PC-3 (cell line): ENCODE data around the gene NDC80. TPM values are rescaled to one million over a fixed set of nuclear protein-coding genes. Genes with fewer than 3 reads are reported as not detected.

Source experiments
- ATAC-seq: fragments of 200-7000 bp; cut with Tn5 transposase; 2 replicates; pipeline ENCODE4 v1.9.1; 2020; ENCODE audit warnings: mild to moderate bottlenecking, moderate library complexity
- BruUV-seq: library from RNA; stranded (reverse); fragments of 400-500 nt; replicated peaks from 2 replicates; lab custom pipeline; 2021; lab: Mats Ljungman, UMichigan
- CTCF ChIA-PET: fragments of 300-600 bp; sonication (Branson Sonifier 250); formaldehyde crosslinking; loops from one replicate; lab custom pipeline; 2022; ENCODE audit warnings: antibody characterized with exemption; lab: Charles Lee
- POLR2A ChIA-PET: fragments of 300-600 bp; sonication (Branson Sonifier 250); formaldehyde crosslinking; loops from one replicate; lab custom pipeline; 2022; ENCODE audit warnings: antibody characterized with exemption; ENCODE audit not compliant: unreplicated experiment; lab: Charles Lee
- DNase-seq: peaks from one replicate; pipeline ENCODE4 v3.0.0-alpha.2; 2015
- H2AFZ ChIP-seq: fragments of 300-600 bp; sonication (generic); 2 replicates; pipeline ENCODE4 v1.6.0; 2016; ENCODE audit warnings: antibody characterized with exemption, low read length
- H3F3A ChIP-seq: fragments of 300-600 bp; sonication (generic); one replicate; pipeline ENCODE4 v1.6.0; 2017; ENCODE audit warnings: antibody characterized with exemption, low read length, control low read depth, mild to moderate bottlenecking; ENCODE audit not compliant: unreplicated experiment
- H3K27ac ChIP-seq: fragments of 300-600 bp; sonication (generic); 2 replicates; pipeline ENCODE4 v1.5.1; 2016; ENCODE audit warnings: mild to moderate bottlenecking, low read length
- H3K27me3 ChIP-seq: fragments of 300-600 bp; sonication (generic); 2 replicates; pipeline ENCODE4 v1.6.1; 2016; ENCODE audit warnings: low read length, mixed read lengths
- H3K36me3 ChIP-seq: fragments of 300-600 bp; sonication (generic); 2 replicates; pipeline ENCODE4 v1.6.1; 2016; ENCODE audit warnings: low read depth, mixed run types, low read length, mixed read lengths
- H3K4me1 ChIP-seq: fragments of 300-600 bp; sonication (generic); 2 replicates; pipeline ENCODE4 v1.5.1; 2016; ENCODE audit warnings: low read length; ENCODE audit not compliant: insufficient read depth
- H3K4me2 ChIP-seq: fragments of 300-600 bp; sonication (generic); 2 replicates; pipeline ENCODE4 v1.6.0; 2016; ENCODE audit warnings: low read length
- H3K4me3 ChIP-seq: fragments of 300-600 bp; sonication (generic); 2 replicates; pipeline ENCODE4 v1.5.1; 2016; ENCODE audit warnings: mild to moderate bottlenecking, low read length, mixed read lengths
- H3K79me2 ChIP-seq: fragments of 300-600 bp; sonication (generic); 2 replicates; pipeline ENCODE4 v1.6.1; 2017; ENCODE audit warnings: low read length, mixed read lengths
- H3K9ac ChIP-seq: fragments of 300-600 bp; sonication (generic); 2 replicates; pipeline ENCODE4 v1.6.0; 2016; ENCODE audit warnings: mild to moderate bottlenecking, low read length
- H3K9me2 ChIP-seq: fragments of 300-600 bp; sonication (generic); replicated peaks from 2 replicates; pipeline ENCODE4 v1.6.1; 2016; ENCODE audit warnings: mixed run types, low read length, mixed read lengths
- H3K9me3 ChIP-seq: fragments of 300-600 bp; sonication (generic); 2 replicates; pipeline ENCODE4 v1.6.1; 2016; ENCODE audit warnings: low read length, mixed read lengths
- H4K20me1 ChIP-seq: fragments of 300-600 bp; sonication (generic); 2 replicates; pipeline ENCODE4 v1.6.1; 2016; ENCODE audit warnings: low read length, mixed read lengths
- EZH2 ChIP-seq: fragments of 300-600 bp; sonication (generic); IDR thresholded peaks from one replicate; pipeline ENCODE4 v1.6.1; 2017; ENCODE audit warnings: antibody characterized with exemption, mild to moderate bottlenecking, low read length; ENCODE audit not compliant: unreplicated experiment
- EZH2phosphoT487 ChIP-seq: fragments of 300-600 bp; sonication (generic); IDR thresholded peaks from 2 replicates; pipeline ENCODE4 v1.6.1; 2018; ENCODE audit warnings: mild to moderate bottlenecking, antibody characterized with exemption, low read length, borderline replicate concordance
- intact Hi-C: fragments of 100-400 bp; cut with micrococcal nuclease; formaldehyde crosslinking; loops from 2 replicates; pipeline ENCODE4 v1.9.0; 2023
- total RNA-seq: library from RNA; depleted of rRNA; stranded (reverse); fragments of >200 nt; gene quantifications from 2 replicates; pipeline ENCODE4 v1.2.3, GENCODE V29; 2014
- TF ChIP-seq, protein P1 (sequence below): fragments of 300-600 bp; sonication (generic); conservative IDR thresholded peaks from 2 replicates; pipeline ENCODE4 v1.5.1; 2017; ENCODE audit warnings: antibody characterized with exemption, low read depth, mild to moderate bottlenecking, low read length

The NDC80 gene
- total RNA-seq, 1 experiment from 2014 or later: 53.4 TPM

DNA sequence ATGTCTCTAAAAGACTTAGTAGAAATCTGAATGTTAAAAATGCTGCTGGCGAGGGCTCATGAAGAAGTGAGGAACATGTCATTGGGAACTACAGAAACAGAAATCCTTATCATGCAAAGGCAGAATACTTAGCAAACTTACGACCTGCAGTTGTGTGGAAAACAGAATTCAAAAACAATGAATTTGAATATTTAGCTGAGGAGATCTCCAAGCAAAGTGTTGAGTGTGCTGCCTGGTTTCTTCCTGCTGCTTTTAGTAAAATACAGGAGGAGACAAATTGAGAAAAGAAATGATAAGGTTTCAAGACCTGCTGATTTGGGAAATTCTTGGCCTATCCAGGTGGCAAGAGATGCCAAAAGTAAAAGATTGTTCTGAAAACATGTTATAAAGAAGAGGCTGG lies 38.6 kb upstream of the NDC80 start:
- TF ChIP-seq, protein P1, sequence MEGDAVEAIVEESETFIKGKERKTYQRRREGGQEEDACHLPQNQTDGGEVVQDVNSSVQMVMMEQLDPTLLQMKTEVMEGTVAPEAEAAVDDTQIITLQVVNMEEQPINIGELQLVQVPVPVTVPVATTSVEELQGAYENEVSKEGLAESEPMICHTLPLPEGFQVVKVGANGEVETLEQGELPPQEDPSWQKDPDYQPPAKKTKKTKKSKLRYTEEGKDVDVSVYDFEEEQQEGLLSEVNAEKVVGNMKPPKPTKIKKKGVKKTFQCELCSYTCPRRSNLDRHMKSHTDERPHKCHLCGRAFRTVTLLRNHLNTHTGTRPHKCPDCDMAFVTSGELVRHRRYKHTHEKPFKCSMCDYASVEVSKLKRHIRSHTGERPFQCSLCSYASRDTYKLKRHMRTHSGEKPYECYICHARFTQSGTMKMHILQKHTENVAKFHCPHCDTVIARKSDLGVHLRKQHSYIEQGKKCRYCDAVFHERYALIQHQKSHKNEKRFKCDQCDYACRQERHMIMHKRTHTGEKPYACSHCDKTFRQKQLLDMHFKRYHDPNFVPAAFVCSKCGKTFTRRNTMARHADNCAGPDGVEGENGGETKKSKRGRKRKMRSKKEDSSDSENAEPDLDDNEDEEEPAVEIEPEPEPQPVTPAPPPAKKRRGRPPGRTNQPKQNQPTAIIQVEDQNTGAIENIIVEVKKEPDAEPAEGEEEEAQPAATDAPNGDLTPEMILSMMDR: no peak
- no peaks in the 10 kb centered on the region for H4K20me1 ChIP-seq
- no peak overlapping the region for H3K9ac ChIP-seq
- 0 out of 2 replicates have a peak, but pooled peaks cover 7% of the 10 kb centered on the region for H3K4me1 ChIP-seq
- DNase-seq: no peak
- H3K27ac ChIP-seq: no peak overlapping the region
- POLR2A ChIA-PET: no interaction called here
- no peak for ATAC-seq
- H3F3A ChIP-seq: no peaks in the 10 kb centered on the region
- H3K79me2 ChIP-seq: no peaks in the 10 kb centered on the region
- no peak overlapping the region for H2AFZ ChIP-seq
- H3K36me3 ChIP-seq: no peaks in the 10 kb centered on the region
- CTCF ChIA-PET: no interaction called here
- H3K27me3 ChIP-seq: no peaks in the 10 kb centered on the region
- H3K4me2 ChIP-seq: no peak overlapping the region
- intact Hi-C loops: no loop called here
- no TSS peak for BruUV-seq
- H3K4me3 ChIP-seq: no peak overlapping the region
- no peaks in the 10 kb centered on the region for H3K9me3 ChIP-seq
- no peaks in the 10 kb centered on the region for H3K9me2 ChIP-seq

GRCh38 chr18:2534906-2535305 lies 36.5 kb upstream of the NDC80 start:
- H3K9me3 ChIP-seq: no peaks in the 10 kb centered on the region
- no peaks in the 10 kb centered on the region for H3K27me3 ChIP-seq
- ATAC-seq (no peak), DNase-seq (no peak)
- no TSS peak for BruUV-seq
- H4K20me1 ChIP-seq: no peaks in the 10 kb centered on the region
- TF ChIP-seq, protein P1: no peak
- TF ChIP-seq EZH2 (no peak), EZH2phosphoT487 (no peak)
- ChIA-PET POLR2A (no interaction called here), CTCF (no interaction called here)
- peaks cover 16% of the 10 kb centered on the region; the same call in 1 of the 2 replicates for H3K4me1 ChIP-seq
- H3K4me2 ChIP-seq: no peak overlapping the region
- no peaks in the 10 kb centered on the region for H3F3A ChIP-seq
- no peak overlapping the region for H3K9ac ChIP-seq
- H3K9me2 ChIP-seq: no peaks in the 10 kb centered on the region
- H3K4me3 ChIP-seq: no peak overlapping the region
- no peaks in the 10 kb centered on the region for H3K79me2 ChIP-seq
- H3K27ac ChIP-seq: no peak overlapping the region
- intact Hi-C loops: loop anchor here (5.0 kb wide), 1 partner anchor 53 kb away; no protein-coding TSS in a partner anchor
- H2AFZ ChIP-seq: no peak overlapping the region
- H3K36me3 ChIP-seq: no peaks in the 10 kb centered on the region

GRCh38 chr18:2535419-2535910 lies 35.9 kb upstream of the NDC80 start:
- Histone ChIP-seq H3K4me3 (no peak overlapping the region), H3K9ac (no peak overlapping the region), H3K4me1 (peaks cover 16% of the 10 kb centered on the region; the same call in 1 of the 2 replicates), H3K79me2 (no peaks in the 10 kb centered on the region), H3K27me3 (no peaks in the 10 kb centered on the region), H3K9me2 (no peaks in the 10 kb centered on the region), H3K36me3 (no peaks in the 10 kb centered on the region), H3K9me3 (no peaks in the 10 kb centered on the region), H2AFZ (no peak overlapping the region), H3F3A (no peaks in the 10 kb centered on the region), H4K20me1 (no peaks in the 10 kb centered on the region), H3K4me2 (no peak overlapping the region), H3K27ac (no peak overlapping the region)
- DNase-seq: no peak
- BruUV-seq: no TSS peak
- CTCF ChIA-PET: no interaction called here
- intact Hi-C loops: loop anchor here (5.0 kb wide), 1 partner anchor 53 kb away; no protein-coding TSS in a partner anchor
- TF ChIP-seq EZH2phosphoT487: no peak
- no peak for TF ChIP-seq EZH2
- TF ChIP-seq, protein P1: no peak
- no peak for ATAC-seq
- POLR2A ChIA-PET: no interaction called here
